ENCODE results near the gene TAF5L.
"Not testable (repeated sequence)": the region's sequence is repeated elsewhere in the genome, so short reads cannot be mapped to it uniquely, and the experiment has no call there.

Gene TAF5L

DNA sequence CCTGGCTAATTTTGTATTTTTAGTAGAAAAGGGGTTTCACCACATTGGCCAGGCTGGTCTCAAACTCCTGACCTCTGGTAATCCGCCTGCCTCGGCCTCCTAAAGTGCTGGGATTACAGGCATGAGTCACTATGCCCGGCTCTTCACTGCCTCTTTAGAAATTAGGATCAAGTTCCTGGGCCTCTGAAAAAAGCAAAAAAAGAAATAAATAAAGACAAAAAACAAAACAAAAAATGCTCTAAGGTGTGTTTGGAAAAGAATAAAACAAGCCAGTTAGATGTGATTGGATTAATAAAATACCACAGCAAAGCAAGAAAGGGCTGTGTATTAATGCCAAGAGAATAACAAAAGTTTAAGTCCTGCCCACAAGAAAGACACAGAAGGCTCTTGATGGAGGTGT lies 63.2 kb downstream of the TAF5L start:
- no peak overlapping the region for H2AFZ ChIP-seq (ENCODE audit: low read length)
- no peak overlapping the region for H3K4me3 ChIP-seq (ENCODE audit: low read depth, low read length, poor library complexity, severe bottlenecking)
- no peak for TF ChIP-seq EZH2 (IDR thresholded peaks at IDR 0.05; ENCODE audit: borderline replicate concordance, low read length)
- TF ChIP-seq, protein P1, sequence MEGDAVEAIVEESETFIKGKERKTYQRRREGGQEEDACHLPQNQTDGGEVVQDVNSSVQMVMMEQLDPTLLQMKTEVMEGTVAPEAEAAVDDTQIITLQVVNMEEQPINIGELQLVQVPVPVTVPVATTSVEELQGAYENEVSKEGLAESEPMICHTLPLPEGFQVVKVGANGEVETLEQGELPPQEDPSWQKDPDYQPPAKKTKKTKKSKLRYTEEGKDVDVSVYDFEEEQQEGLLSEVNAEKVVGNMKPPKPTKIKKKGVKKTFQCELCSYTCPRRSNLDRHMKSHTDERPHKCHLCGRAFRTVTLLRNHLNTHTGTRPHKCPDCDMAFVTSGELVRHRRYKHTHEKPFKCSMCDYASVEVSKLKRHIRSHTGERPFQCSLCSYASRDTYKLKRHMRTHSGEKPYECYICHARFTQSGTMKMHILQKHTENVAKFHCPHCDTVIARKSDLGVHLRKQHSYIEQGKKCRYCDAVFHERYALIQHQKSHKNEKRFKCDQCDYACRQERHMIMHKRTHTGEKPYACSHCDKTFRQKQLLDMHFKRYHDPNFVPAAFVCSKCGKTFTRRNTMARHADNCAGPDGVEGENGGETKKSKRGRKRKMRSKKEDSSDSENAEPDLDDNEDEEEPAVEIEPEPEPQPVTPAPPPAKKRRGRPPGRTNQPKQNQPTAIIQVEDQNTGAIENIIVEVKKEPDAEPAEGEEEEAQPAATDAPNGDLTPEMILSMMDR (IDR thresholded peaks at IDR 0.05; ENCODE audit: low read length): no peak
- H3K9me3 ChIP-seq (ENCODE audit: low read length): no peaks in the 10 kb centered on the region
- no peak overlapping the region for H3K27ac ChIP-seq (ENCODE audit: low read depth, low read length, poor library complexity, severe bottlenecking)
- H3K4me2 ChIP-seq (ENCODE audit: low read length): no peak overlapping the region
- H3K27me3 ChIP-seq (ENCODE audit: insufficient read depth, low read length): no peaks in the 10 kb centered on the region
- no peaks in the 10 kb centered on the region for H3K36me3 ChIP-seq (ENCODE audit: insufficient read depth, low read length)
- no peaks in the 10 kb centered on the region for H3K79me2 ChIP-seq (ENCODE audit: insufficient read depth, low read length)
- H3F3A ChIP-seq (ENCODE audit: insufficient read depth, low read length): no peaks in the 10 kb centered on the region
- H3K9me2 ChIP-seq (ENCODE audit: low read depth, low read length): no peaks in the 10 kb centered on the region
- peaks cover 9% of the 10 kb centered on the region for H3K4me1 ChIP-seq (ENCODE audit: insufficient read depth, low read length, severe bottlenecking)
- H3K9ac ChIP-seq (ENCODE audit: low read length): no peak overlapping the region
- no peaks in the 10 kb centered on the region for H4K20me1 ChIP-seq (ENCODE audit: insufficient read depth, low read length)

DNA sequence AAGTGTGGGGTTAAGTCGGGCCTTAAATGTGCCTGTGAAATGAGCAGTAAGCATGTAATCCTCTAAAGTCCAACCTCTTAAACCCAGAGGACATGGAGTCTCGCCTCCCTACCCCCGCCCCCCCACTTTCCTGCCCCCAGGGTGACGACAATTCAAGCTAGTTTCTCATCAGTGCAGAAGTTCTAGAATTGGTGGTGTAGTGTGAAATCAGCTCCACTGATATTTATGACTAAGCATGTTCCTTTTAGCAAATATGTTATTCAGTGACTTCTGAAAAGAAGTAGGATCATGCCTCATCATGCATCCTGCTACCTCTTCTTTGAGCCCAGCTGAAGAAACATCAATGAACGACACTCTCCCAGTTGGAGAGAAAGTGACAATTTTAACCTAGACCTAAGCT lies 64.8 kb downstream of the TAF5L start:
- H3K27ac ChIP-seq (ENCODE audit: low read depth, low read length, poor library complexity, severe bottlenecking): no peak overlapping the region
- no peak overlapping the region for H3K4me2 ChIP-seq (ENCODE audit: low read length)
- H3F3A ChIP-seq (ENCODE audit: insufficient read depth, low read length): no peaks in the 10 kb centered on the region
- H4K20me1 ChIP-seq (ENCODE audit: insufficient read depth, low read length): no peaks in the 10 kb centered on the region
- H3K4me3 ChIP-seq (ENCODE audit: low read depth, low read length, poor library complexity, severe bottlenecking): no peak overlapping the region
- H3K4me1 ChIP-seq (ENCODE audit: insufficient read depth, low read length, severe bottlenecking): peaks cover 24% of the 10 kb centered on the region
- no peak overlapping the region for H2AFZ ChIP-seq (ENCODE audit: low read length)
- no peaks in the 10 kb centered on the region for H3K79me2 ChIP-seq (ENCODE audit: insufficient read depth, low read length)
- no peaks in the 10 kb centered on the region for H3K27me3 ChIP-seq (ENCODE audit: insufficient read depth, low read length)
- no peaks in the 10 kb centered on the region for H3K9me2 ChIP-seq (ENCODE audit: low read depth, low read length)
- H3K9ac ChIP-seq (ENCODE audit: low read length): no peak overlapping the region
- TF ChIP-seq EZH2 (IDR thresholded peaks at IDR 0.05; ENCODE audit: borderline replicate concordance, low read length): no peak
- TF ChIP-seq, protein P1 (IDR thresholded peaks at IDR 0.05; ENCODE audit: low read length): no peak
- H3K9me3 ChIP-seq (ENCODE audit: low read length): no peaks in the 10 kb centered on the region
- H3K36me3 ChIP-seq (ENCODE audit: insufficient read depth, low read length): no peaks in the 10 kb centered on the region

DNA sequence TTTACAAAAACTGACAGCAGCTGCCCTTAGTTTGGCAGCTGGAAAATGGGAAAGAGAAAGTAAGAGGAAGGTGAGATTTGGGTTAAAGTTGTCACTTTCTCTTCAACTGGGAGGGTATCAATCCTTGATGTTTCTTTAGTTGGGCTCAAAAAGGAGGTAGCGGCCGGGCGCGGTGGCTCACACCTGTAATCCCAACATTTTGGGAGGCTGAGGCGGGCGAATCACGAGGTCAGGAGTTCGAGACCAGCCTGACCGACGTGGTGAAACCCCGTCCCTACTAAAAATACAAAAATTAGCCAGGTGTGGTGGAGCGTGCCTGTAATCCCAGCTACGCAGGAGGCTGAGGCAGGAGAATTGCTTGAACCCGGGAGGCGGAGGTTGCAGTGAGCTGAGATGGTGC lies 65.8 kb downstream of the TAF5L start:
- Histone ChIP-seq H3K4me2 (ENCODE audit: low read length) (peak overlapping the region; percentile 76; the same call in 1 of the 2 replicates), H3K4me1 (ENCODE audit: insufficient read depth, low read length, severe bottlenecking) (peaks cover 33% of the 10 kb centered on the region)
- H2AFZ ChIP-seq (ENCODE audit: low read length); H4K20me1 ChIP-seq (ENCODE audit: insufficient read depth, low read length); H3K79me2 ChIP-seq (ENCODE audit: insufficient read depth, low read length); H3K27ac ChIP-seq (ENCODE audit: low read depth, low read length, poor library complexity, severe bottlenecking); H3K9ac ChIP-seq (ENCODE audit: low read length); H3K4me3 ChIP-seq (ENCODE audit: low read depth, low read length, poor library complexity, severe bottlenecking); H3K9me2 ChIP-seq (ENCODE audit: low read depth, low read length); H3F3A ChIP-seq (ENCODE audit: insufficient read depth, low read length); H3K27me3 ChIP-seq (ENCODE audit: insufficient read depth, low read length); H3K9me3 ChIP-seq (ENCODE audit: low read length); H3K36me3 ChIP-seq (ENCODE audit: insufficient read depth, low read length): not testable (repeated sequence)

DNA sequence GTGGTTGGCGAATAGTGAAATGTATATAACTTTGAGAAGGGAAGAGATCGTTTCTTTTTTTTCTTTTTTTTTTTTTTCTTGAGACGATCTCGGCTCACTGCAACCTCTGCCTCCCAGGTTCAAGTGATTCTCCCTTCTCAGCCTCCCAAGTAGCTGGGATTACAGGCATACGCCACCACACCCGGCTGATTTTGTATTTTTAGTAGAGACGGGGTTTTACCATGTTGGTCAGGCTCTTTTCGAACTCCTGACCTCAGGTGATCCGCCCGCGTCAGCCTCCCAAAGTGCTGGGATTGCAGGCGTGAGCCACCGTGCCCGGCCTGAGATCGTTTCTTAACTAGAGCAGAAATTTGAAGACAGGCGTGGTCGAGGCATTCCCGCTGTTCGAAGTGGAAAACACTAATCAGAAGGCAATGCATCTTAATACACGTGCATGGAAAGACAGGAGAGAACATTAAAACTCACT lies 66.6 kb downstream of the TAF5L start:
- H3K27ac ChIP-seq (ENCODE audit: low read depth, low read length, poor library complexity, severe bottlenecking): peak overlapping the region; percentile 16

More for the DNA sequence above, 66.6 kb downstream of the TAF5L start:
- Histone ChIP-seq H3K4me2 (ENCODE audit: low read length) (peak overlapping the region; percentile 76), H2AFZ (ENCODE audit: low read length) (0 out of 2 replicates have a peak overlapping the region, but pooled peaks have one; percentile 72), H3K4me1 (ENCODE audit: insufficient read depth, low read length, severe bottlenecking) (peaks cover 33% of the 10 kb centered on the region), H3K9ac (ENCODE audit: low read length) (peak overlapping the region; percentile 76), H3K4me3 (ENCODE audit: low read depth, low read length, poor library complexity, severe bottlenecking) (peak overlapping the region; percentile 78)
- H3K79me2 ChIP-seq (ENCODE audit: insufficient read depth, low read length); H3K9me3 ChIP-seq (ENCODE audit: low read length); H4K20me1 ChIP-seq (ENCODE audit: insufficient read depth, low read length); H3K36me3 ChIP-seq (ENCODE audit: insufficient read depth, low read length); H3F3A ChIP-seq (ENCODE audit: insufficient read depth, low read length); H3K9me2 ChIP-seq (ENCODE audit: low read depth, low read length); H3K27me3 ChIP-seq (ENCODE audit: insufficient read depth, low read length): not testable (repeated sequence)
